NT2/D1 (cell line): ENCODE measurements around the gene KIAA1614.

Source experiments
- DNase-seq: peaks from one replicate; pipeline ENCODE4 v3.0.0-alpha.2; 2011; ENCODE audit warnings: low read depth, low spot score
- H3K27me3 ChIP-seq: 2 replicates; pipeline ENCODE4 v1.6.0; 2011; ENCODE audit warnings: mild to moderate bottlenecking; ENCODE audit not compliant: insufficient read length, insufficient read depth
- H3K36me3 ChIP-seq: 2 replicates; pipeline ENCODE4 v1.6.1; 2011; ENCODE audit warnings: mild to moderate bottlenecking, low read length, mixed read lengths; ENCODE audit not compliant: insufficient read depth, insufficient read length
- H3K4me1 ChIP-seq: 2 replicates; pipeline ENCODE4 v1.5.1; 2011; ENCODE audit not compliant: insufficient read depth, insufficient read length
- H3K4me3 ChIP-seq: 2 replicates; pipeline ENCODE4 v1.5.1; 2011; ENCODE audit warnings: low read depth; ENCODE audit not compliant: insufficient read length
- H3K9ac ChIP-seq: 2 replicates; pipeline ENCODE4 v1.6.0; 2011; ENCODE audit warnings: low read depth; ENCODE audit not compliant: insufficient read length
- H3K9me3 ChIP-seq: 2 replicates; pipeline ENCODE4 v1.5.1; 2011; ENCODE audit warnings: mild to moderate bottlenecking, low read length; ENCODE audit not compliant: insufficient read depth
- SUZ12 ChIP-seq: IDR thresholded peaks from 2 replicates; pipeline ENCODE4 v1.6.1; 2011; ENCODE audit not compliant: insufficient read length, insufficient read depth; ENCODE audit errors: extremely low read depth
- YY1 ChIP-seq: IDR thresholded peaks from 2 replicates; pipeline ENCODE4 v1.6.1; 2011; ENCODE audit not compliant: insufficient read length, insufficient read depth
- ZNF274 ChIP-seq: IDR thresholded peaks from 2 replicates; pipeline ENCODE4 v1.6.1; 2011; ENCODE audit warnings: mild to moderate bottlenecking, low read depth, low read length

KIAA1614 gene

DNA sequence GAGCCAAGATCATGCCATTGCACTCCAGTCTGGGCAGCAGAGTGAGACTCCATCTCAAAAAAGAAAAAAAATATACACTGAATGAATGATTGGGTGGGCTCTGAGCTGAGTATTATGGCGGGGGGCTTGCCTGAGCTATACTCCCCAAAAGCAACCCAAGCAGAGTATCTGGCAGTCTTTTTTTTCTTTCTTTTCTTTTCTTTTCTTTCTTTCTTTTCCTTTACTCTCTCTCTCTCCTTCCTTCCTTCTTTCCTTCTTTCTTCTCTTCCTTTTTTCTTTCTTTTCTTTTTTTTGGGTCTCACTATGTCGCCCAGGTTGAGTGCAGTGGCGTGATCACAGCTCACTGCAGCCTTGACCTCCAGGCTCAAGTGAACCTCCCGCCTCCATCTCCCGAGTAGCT, 27.7 kb downstream of the KIAA1614 start:
- no peak for DNase-seq
- no peak for TF ChIP-seq SUZ12
- no peak for TF ChIP-seq YY1
- no peak for TF ChIP-seq ZNF274
- Histone ChIP-seq H3K9me3 (no peaks in the 10 kb centered on the region), H3K9ac (no peak overlapping the region), H3K27me3 (peaks cover 7% of the 10 kb centered on the region), H3K4me1 (peaks cover 19% of the 10 kb centered on the region), H3K36me3 (peaks cover 16% of the 10 kb centered on the region), H3K4me3 (no peak overlapping the region)

DNA sequence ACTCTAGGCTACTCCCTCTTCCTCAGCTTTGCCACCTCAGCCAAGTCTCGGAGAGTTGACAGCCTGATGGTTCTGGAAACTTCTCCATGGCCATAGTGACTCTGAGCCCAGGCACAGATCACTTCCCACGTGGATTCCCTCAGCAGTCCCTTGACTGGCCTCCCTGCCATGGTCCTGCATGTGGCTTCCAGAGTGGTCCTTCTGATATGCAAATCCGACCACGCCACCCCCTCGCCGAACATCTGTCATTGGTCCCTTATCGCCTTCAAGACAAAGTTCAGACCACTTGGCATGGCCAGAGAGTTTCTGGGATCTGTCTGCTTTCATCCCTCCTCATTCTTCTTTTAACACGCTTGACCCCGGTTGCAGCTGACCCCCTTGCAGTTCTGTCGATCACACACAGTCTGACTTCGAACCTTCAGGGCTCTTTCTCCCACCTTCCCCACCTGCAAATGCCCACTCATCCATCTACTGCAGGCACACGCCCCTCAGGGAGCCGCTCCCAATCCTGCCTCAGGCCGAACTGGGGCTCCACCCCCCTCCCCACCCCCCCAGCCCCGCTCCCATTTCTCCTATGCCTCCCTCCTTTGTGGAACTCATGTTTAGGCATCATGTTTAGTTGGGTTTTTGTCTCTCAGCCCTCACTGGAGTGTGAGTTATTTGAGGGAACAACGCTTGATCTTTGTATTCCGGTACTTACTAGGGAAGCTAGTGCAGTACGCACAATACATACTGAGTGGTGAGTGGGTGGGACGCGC, 29.0 kb downstream of the KIAA1614 start:
- no peak overlapping the region for H3K9ac ChIP-seq
- H3K4me3 ChIP-seq = no peak overlapping the region
- DNase-seq = no peak
- H3K27me3 ChIP-seq = peaks cover 7% of the 10 kb centered on the region
- peaks cover 21% of the 10 kb centered on the region for H3K36me3 ChIP-seq
- no peak for TF ChIP-seq YY1
- TF ChIP-seq ZNF274 = no peak
- TF ChIP-seq SUZ12 = no peak
- peaks cover 8% of the 10 kb centered on the region for H3K9me3 ChIP-seq
- peaks cover 13% of the 10 kb centered on the region for H3K4me1 ChIP-seq

DNA sequence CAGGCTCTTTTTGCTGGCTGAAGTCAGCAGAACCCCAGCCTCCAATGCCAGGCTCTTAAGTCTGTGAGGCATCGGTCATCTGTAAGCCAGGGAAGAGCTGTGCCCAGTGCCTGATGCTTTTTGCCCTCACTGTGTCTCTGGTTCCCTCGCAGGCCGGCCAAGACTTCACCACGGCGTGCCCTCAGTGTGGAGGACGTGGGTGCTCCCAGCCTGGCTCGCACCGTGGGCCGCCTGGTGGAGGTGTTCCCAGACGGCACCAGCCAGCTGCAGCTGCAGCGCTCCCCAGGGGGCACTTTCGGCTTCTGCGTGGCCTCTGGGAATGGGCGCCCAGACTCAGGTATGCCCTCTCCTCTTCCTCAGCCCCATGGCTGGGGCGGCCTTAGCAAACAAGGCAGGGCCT, 32.5 kb downstream of the KIAA1614 start:
- TF ChIP-seq YY1 (no peak), SUZ12 (no peak), ZNF274 (no peak)
- Histone ChIP-seq H3K9me3 (peaks cover 22% of the 10 kb centered on the region), H3K4me3 (no peak overlapping the region), H3K4me1 (peaks cover 7% of the 10 kb centered on the region), H3K36me3 (peaks cover 42% of the 10 kb centered on the region), H3K27me3 (no peaks in the 10 kb centered on the region), H3K9ac (no peak overlapping the region)
- DNase-seq = no peak

DNA sequence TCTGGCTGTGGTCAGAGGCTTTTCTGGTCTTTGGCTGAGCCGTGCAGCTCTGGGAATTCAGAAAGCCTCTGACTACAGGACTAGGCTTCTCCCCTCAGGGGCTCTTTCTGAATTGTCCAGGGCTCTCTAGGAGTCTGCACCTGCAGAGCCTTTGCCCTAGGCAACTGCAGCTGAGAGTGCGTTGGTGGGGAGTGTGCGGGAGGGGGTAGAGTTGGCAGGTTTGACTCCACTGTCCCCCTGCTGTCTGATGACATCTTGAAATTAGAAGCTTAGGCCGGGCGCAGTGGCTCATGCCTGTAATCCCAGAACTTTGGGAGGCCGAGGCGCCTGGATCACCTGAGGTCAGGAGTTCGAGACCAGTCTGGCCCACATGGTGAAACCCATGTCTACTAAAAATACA, 32.9 kb downstream of the KIAA1614 start:
- H3K9ac ChIP-seq = no peak overlapping the region
- no peak for DNase-seq
- H3K9me3 ChIP-seq = peaks cover 22% of the 10 kb centered on the region
- TF ChIP-seq ZNF274 = no peak
- H3K4me3 ChIP-seq = no peak overlapping the region
- H3K36me3 ChIP-seq = peaks cover 46% of the 10 kb centered on the region
- peaks cover 7% of the 10 kb centered on the region for H3K4me1 ChIP-seq
- no peaks in the 10 kb centered on the region for H3K27me3 ChIP-seq

DNA sequence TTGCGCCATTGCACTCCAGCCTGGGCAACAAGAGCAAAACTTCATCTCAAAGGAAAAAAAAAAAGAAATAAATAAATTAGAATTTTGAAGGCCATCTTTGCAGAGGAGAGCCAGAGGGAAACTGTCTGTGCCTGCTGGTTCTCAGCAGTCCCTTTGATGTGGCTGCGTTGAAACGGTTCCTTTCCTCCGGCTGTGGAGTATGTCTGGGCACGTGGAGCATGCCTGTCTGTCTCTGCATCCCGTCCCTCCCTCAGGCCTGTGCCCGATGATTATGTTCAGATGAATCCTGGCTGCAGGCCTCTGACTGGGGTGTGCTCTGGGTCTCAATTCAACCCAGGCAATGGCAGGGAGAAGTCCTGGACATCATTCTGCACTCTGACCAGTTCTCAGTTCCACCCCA, 33.4 kb downstream of the KIAA1614 start:
- DNase-seq = no peak
- Histone ChIP-seq H3K4me1 (peaks cover 7% of the 10 kb centered on the region), H3K4me3 (no peak overlapping the region), H3K9me3 (peaks cover 22% of the 10 kb centered on the region), H3K36me3 (peaks cover 50% of the 10 kb centered on the region), H3K27me3 (no peaks in the 10 kb centered on the region), H3K9ac (no peak overlapping the region)
- no peak for TF ChIP-seq YY1

DNA sequence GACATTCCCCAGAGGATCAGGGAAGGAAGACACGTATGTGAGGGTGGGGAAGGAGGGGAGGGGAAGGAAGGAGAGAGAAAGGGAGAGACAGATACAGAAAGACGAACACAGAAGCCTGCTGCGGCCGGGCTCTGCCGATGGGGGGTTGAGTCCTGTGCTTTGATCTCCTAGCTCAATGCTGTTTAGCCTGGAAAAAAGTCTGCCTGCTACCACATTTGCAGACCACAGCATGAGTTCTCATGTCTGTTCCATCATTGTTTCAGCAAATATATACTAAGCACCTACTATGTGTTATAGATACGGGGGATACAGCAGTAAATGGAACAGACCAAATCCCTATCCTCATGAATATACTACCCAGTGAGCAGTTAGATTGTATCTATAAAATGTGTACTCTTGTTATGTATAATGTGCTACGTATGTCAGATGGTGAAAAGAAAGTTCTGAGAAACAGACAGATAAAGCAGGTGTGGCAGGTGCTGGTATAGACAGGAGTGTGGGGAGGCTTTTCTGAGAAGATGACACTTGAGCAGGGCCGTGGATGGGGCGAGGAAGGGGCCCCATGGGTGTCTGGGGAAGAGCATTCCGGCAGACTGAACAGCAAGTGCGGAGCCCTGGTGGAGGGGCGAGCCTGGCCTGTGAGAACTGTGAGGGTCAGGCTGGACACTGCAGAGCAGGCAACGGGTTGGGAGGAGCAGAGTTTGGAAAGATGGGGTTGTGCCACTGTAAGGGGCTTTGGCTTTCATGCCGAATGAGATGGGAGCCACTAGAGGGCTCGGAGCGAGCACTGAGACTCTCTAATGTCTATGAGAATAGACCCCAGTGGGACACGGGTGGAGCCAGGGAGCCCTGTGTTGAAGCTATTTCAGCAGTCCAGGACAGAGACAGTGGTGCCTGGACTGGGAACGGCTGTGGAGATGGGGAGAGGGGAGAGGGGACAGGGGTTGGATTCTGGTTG, 34.1 kb downstream of the KIAA1614 start:
- Histone ChIP-seq H3K4me1 (peaks cover 11% of the 10 kb centered on the region), H3K4me3 (no peak overlapping the region), H3K36me3 (peaks cover 50% of the 10 kb centered on the region), H3K9me3 (peaks cover 22% of the 10 kb centered on the region), H3K9ac (no peak overlapping the region), H3K27me3 (no peaks in the 10 kb centered on the region)
- TF ChIP-seq ZNF274 (peak; percentile 72), SUZ12 (no peak)
- no peak for DNase-seq

DNA sequence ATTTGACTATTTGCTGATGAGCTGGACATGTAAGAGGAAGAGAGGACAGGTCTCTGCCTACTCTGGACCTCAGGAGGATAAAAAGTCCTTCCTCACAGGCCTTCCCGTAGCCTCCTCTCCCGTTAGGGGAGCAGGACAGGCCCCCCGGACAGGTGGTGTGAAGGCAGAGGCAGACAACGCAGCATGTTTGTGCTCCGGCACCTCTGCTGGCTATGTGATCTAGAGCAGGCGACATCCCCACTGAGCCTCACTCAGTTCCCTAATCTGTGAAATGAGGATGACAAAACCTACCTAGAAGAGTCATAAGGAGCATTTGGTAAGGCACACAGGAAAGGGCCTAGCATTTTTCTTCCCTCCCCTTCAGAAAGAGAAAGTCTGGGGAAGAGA, 34.8 kb downstream of the KIAA1614 start:
- Histone ChIP-seq H3K27me3 (no peaks in the 10 kb centered on the region), H3K9me3 (peaks cover 22% of the 10 kb centered on the region), H3K4me1 (peaks cover 12% of the 10 kb centered on the region), H3K9ac (no peak overlapping the region), H3K4me3 (no peak overlapping the region), H3K36me3 (peaks cover 45% of the 10 kb centered on the region)
- DNase-seq = no peak
- TF ChIP-seq SUZ12 = no peak
- TF ChIP-seq YY1 = no peak
- no peak for TF ChIP-seq ZNF274
